HS-27A (cell line): ENCODE results near the gene ITGBL1.

Experiments used
- DNase-seq: peaks from one replicate; pipeline ENCODE4 v3.0.0-alpha.2; 2012; ENCODE audit warnings: low read depth, missing footprints

Gene ITGBL1

GRCh38 chr13:101452519-101453485, at the start of gene ITGBL1:
TSS of gene ITGBL1 (plus strand) at chr13:101452675. CDS start at chr13:101452834, 159 bp downstream.
- no peak for DNase-seq

- DNase-seq = no peak
Measured at GRCh38 chr13:101406791-101407190, 45.7 kb upstream of the ITGBL1 start.

- no peak for DNase-seq
Measured at GRCh38 chr13:101408154-101408553, 44.3 kb upstream of the ITGBL1 start.

- no peak for DNase-seq
Measured at GRCh38 chr13:101408992-101409656, 43.4 kb upstream of the ITGBL1 start.

- DNase-seq = no peak
Measured at GRCh38 chr13:101412076-101412475, 40.4 kb upstream of the ITGBL1 start.

- no peak for DNase-seq
Measured at GRCh38 chr13:101415358-101416174, 36.9 kb upstream of the ITGBL1 start.

- DNase-seq = no peak
Measured at GRCh38 chr13:101416181-101417042, 36.1 kb upstream of the ITGBL1 start, which contains the start of gene NALCN. TSS of gene NALCN (minus strand) at chr13:101416508. CDS start at chr13:101399126, 17,382 bp downstream.

GRCh38 chr13:101417043-101417406, 35.5 kb upstream of the ITGBL1 start:
- DNase-seq = no peak

GRCh38 chr13:101417501-101417900, 35.0 kb upstream of the ITGBL1 start:
- DNase-seq = no peak

GRCh38 chr13:101423872-101424271, 28.6 kb upstream of the ITGBL1 start:
- no peak for DNase-seq

GRCh38 chr13:101424381-101425155, 27.9 kb upstream of the ITGBL1 start:
- DNase-seq = no peak

- no peak for DNase-seq
Measured at GRCh38 chr13:101425156-101425471, 27.4 kb upstream of the ITGBL1 start.

- no peak for DNase-seq
Measured at GRCh38 chr13:101425623-101426022, 26.9 kb upstream of the ITGBL1 start.

GRCh38 chr13:101429733-101430132, 22.7 kb upstream of the ITGBL1 start:
- no peak for DNase-seq

- no peak for DNase-seq
Measured at GRCh38 chr13:101433895-101434294, 18.6 kb upstream of the ITGBL1 start.

GRCh38 chr13:101434486-101434885, 18.0 kb upstream of the ITGBL1 start:
- DNase-seq = no peak

- DNase-seq = no peak
Measured at GRCh38 chr13:101447852-101448251, 4.6 kb upstream of the ITGBL1 start.

- no peak for DNase-seq
Measured at GRCh38 chr13:101449790-101450748, 2.4 kb upstream of the ITGBL1 start.

- no peak for DNase-seq
Measured at GRCh38 chr13:101450749-101451130, 1.7 kb upstream of the ITGBL1 start.
